ENCODE data around the gene CYP2F1. TPM values are rescaled to one million over a fixed set of nuclear protein-coding genes. Genes with fewer than 3 reads are reported as not detected.
"Not testable (repeated sequence)": the region's sequence is repeated elsewhere in the genome, so short reads cannot be mapped to it uniquely, and the experiment has no call there.

CYP2F1 gene
- total RNA-seq, 1 donor from 2014 or later: not detected

DNA sequence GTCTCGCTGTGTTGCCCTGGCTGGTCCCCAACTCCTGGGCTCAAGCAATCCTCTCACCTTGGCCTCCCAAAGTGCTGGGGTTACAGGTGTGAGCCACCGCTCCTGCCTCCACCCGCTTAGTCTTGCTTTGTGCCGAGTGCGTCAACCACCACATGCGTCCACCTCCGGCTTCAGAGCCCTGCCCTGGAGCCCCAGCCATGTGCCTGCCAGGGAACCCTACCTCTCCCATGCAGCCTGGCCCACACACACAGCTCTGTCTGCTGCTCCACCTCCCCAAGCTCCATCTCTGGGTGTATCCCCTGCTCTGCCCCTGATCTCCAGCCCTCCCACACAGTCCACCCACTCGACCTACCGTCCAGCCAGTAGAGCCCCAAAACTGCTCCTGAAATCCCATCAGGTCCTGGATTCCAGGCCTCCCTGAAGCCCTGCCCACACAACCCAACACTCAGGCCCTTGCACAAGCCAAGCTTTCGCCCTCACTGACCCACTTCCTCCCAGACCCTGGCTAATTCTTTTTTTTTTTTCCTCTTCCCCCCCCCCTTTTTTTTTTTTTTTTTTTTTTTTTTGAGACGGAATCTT lies 9.6 kb downstream of the CYP2F1 start:
- DNase-seq (ENCODE audit: extremely low read depth, low read depth, low spot score): no peak

DNA sequence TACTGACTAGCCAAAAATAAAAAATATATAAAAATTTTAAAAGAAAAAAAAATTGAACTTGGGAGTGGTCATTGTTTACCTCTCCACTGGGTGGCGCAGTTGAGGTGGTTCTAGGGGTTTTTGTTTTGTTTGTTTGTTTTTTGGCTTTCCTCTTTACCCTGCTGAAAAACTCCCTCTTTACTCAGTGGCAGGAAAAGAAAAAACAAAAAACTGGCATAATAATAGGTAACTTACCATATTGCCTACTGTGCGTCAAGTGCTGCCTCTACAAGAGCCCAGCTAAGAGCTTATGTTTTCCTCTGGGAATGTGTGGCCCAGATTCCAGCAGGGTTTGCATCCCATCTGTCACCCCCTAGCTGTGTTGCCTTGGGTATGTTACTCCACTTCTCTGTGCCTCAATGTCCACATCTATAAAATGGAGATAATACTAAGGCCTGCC lies 12.6 kb downstream of the CYP2F1 start:
- not testable (repeated sequence) for DNase-seq (ENCODE audit: extremely low read depth, low read depth, low spot score)

DNA sequence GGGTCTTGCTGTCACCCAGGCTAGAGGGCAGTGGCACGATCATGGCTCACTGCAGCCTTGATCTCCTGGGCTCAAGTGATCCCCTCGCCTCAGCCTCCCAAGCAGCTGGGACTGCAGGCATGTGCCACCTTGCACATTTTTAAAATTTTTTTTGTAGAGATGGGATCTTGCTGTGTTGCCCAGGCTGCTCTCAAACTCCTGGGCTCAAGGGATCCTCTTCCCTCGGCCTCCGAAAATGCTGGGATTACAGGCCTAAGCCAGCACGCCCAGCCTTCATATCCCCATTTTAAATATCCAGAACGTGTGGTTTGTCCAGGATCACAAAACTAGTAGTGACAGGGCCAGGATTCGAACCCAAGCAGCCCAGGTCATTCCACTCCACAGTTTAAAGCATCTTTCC lies 13.1 kb downstream of the CYP2F1 start:
- DNase-seq (ENCODE audit: extremely low read depth, low read depth, low spot score): not testable (repeated sequence)

DNA sequence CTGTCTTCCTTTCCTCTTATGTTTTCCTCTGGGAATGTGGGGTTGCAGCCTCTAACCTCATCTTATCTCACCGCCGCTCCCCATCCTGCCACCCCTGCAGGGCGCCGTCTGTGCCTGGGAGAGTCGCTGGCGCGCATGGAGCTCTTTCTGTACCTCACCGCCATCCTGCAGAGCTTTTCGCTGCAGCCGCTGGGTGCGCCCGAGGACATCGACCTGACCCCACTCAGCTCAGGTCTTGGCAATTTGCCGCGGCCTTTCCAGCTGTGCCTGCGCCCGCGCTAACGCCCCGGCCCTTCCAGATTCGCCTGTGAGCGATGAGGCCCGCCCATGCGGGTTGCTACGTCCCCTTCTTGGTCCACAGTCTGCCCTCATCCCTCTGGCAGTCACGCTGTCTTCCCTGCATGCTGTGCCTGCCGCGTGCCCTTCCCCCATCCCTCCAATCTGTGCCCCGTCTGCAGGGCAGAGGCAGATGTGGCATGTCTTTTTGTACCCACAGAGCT lies 13.6 kb downstream of the CYP2F1 start:
- not testable (repeated sequence) for DNase-seq (ENCODE audit: extremely low read depth, low read depth, low spot score)

DNA sequence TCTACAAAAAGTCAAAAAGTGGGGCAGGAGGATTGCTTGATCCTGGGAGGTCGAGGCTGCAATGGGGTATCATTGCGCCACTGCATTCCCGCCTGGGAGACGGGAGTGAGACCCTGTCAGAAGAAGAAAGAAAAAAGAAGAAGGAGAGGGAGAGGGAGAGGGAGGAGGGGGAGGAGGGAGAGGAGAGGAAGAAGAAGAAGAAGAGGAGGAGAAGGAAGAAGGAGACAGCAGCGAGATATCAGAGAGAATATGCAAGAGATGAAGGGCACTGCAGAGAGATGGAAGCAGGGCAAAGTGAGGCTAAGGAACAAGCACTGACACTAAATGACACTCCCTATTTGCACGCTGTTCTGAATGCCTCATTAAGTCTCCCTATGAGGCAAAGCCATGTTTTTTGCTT lies 14.5 kb downstream of the CYP2F1 start:
- DNase-seq (ENCODE audit: extremely low read depth, low read depth, low spot score): no peak

DNA sequence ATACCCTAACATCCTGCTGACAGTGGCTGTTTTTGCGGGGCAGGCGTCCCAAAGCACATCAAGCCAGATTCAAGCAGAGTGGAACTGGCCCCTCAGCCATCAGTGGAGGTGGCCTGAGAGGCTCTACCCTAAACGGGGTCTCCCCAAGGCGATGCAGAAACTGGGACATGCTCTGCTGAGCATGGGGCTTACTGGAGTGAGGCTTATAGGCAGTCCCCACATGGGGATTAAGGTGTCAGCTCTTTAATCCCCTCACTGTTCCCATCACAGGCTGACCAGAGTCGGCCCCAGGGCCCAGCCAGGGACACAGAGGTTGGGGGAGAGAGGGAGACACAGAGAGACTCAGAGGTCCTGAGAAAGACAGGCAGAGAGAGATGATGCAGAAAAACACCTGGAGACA lies 17.0 kb downstream of the CYP2F1 start:
- no peak for DNase-seq (ENCODE audit: extremely low read depth, low read depth, low spot score)

DNA sequence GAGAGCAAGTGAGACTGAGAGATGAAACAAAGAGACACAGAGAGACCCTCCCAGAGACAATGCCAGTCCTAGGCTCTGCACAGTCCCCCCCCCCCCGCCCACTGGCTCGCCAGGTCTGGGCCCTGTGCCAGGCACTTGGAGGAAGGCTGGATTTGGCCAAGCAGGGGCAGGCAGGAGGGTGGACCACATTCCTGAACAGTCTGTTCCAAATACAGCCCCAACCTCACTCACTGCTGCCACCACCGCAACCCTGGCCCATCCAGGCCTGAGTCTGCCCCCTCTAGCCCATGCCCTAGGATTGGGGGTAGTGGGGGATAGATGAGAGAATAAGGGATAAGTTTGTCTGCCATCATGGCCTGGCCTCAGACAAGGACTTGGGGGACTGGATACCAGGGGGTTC lies 19.0 kb downstream of the CYP2F1 start:
- no peak for DNase-seq (ENCODE audit: extremely low read depth, low read depth, low spot score)

DNA sequence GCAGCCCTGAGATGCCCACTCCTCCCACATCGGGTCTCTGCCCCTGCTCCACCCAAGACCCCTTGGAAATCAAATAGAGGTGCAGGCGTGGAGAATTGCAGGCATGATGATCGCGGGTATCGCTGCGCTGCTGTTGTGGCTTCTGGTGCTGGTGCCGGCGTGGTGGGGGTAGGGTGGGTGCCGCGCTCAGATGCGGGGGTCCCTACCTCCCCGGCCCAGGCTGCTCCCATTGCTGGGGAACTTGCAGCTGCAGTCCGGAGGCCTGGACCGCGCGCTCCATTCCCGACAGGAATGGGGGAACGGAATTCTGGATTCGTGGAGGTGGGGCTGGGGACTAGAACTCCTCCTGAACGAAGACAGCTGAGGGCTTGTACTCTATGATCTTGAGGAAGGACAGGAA lies 20.4 kb downstream of the CYP2F1 start:
- no peak for DNase-seq (ENCODE audit: extremely low read depth, low read depth, low spot score)

DNA sequence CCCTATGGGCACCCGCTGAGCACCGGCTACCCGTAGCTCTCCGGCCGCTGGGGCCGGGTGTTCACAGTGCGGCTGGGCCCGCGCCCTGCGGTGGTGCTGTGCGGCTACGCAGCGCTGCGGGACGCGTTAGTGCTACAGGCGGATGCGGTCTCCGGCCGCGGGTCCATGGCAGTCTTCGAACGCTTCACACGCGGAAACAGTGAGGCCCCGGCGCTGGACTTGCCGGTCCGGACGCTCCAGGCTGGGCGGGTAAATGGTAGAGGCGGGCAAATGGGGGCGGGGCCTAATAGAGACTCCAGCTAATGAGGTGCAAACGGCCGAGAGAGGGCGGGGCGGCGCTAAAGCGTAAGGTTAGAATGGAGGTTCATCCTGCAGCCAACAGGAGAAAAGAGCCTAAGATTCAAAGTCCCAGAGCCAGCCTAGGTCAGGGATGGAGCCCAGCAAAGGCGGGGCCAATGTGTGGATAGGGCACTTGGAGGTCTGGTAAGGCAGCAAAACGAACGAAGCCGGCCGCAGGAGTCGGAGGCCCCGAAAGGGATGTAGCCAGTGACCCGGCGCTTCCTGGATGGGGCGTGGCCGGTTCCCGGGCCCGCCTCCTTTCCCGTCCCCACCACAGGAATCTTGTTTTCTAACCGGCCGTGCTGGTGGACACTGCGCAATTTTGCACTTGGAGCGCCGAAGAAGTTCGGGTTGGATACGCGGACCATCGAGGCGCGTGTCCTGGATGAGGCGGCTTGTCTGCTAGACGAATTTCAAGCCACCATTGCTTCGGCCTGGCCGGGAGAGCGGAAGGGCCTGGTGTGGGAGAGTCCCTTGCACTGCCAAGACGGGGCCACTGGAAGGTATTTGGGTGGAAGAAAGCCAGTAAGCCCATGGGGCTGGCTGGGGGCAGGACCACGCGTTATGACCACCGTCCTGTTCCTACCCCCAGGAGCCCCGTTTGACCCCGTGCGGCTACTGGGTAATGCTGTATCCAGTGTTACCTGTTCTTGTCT lies 21.5 kb downstream of the CYP2F1 start:
- DNase-seq (ENCODE audit: extremely low read depth, low read depth, low spot score): not testable (repeated sequence)

DNA sequence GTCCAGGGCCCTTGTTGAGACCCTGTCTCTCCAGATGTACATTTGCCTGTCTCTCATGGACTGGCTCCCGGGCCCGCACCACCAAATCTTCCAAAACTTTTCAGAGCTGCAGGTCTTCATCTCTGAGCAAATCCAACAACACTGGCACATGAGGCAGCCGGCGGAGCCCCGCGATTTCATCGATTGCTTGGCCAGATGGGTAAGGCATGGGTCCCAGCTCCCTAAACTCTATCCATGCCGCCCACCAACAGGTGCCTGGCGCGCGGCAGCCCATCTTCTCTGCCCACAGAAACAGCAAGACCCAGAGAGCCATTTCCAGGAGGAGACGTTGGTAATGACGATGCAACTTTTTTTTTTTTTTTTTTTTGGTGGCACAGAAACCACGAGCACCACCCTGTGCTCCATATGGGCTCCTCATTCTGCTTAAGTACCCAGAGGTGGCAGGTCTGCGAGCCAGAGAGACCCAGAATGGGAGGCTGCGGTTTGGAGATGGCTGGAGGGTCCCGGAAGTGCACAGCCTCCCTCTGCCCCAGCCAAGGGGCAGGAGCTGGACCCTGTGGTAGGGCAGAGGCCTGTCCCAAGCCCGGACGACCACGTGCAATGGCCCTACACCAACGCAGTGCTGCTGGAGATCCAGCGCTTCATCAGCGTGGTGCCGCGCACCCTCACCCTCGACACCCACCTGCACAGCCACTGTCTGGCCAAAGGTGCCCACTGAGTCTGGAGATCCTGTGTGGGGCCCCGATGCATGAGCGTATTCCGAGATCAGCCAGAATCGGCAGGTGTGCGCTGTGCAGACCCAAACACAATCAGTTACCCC lies 22.6 kb downstream of the CYP2F1 start:
- no peak for DNase-seq (ENCODE audit: extremely low read depth, low read depth, low spot score)

DNA sequence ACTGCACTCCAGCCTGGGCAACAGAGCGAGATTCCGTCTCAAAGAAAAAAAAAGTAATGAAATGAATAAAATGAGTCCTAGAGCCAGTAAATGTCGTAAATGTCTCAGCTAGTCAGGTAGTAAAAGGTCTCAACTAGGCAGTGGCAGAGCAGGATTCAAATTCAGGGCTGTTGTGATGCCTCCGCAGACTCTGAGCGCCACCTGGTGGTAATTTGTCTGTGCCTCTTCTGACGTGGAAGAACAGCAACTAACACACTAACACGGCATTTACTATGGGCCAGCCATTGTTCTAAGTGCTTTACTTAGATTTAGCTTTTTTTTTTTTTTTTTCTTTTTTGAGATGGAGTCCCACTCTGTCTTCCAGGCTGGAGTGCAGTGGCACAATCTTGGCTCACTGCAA lies 30.2 kb downstream of the CYP2F1 start:
- peak; percentile 75 for DNase-seq (ENCODE audit: extremely low read depth, low read depth, low spot score)

DNA sequence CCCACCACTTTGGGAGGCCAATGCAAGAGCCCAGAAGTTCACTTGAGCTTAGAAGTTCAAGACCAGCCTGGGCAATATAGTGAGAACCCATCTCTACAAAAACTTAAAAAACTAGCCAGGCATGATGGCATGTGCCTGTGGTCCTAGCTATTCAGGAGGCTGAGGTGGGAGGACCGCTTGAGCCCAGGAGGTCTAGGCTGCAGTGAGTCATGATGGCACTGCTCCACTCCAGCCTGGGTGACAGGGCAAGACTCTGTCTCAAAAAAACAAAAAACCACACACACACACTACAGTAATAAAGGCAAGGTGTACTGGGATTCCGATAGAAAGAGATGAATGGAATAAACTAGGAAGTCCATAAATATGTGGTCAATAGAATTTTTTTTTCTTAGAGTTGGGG lies 35.6 kb downstream of the CYP2F1 start:
- DNase-seq (ENCODE audit: extremely low read depth, low read depth, low spot score): no peak

DNA sequence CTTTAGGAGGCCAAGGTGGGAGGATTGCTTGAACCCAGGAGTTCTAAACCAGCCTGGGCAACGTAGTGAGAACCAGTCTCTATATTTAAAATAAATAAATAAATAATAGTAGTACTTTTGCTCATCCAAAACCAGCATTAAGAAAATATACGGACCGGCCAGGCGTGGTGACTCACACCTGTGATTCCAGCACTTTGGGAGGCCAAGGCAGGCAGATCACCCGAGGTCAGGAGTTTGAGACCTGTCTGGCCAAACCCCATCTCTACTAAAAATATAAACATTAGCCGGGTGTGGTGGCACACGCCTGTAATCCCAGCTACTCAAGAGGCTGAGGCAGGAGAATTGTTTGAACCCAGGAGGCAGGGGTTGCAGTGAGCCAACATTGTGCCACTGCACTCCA lies 36.8 kb downstream of the CYP2F1 start:
- not testable (repeated sequence) for DNase-seq (ENCODE audit: extremely low read depth, low read depth, low spot score)

DNA sequence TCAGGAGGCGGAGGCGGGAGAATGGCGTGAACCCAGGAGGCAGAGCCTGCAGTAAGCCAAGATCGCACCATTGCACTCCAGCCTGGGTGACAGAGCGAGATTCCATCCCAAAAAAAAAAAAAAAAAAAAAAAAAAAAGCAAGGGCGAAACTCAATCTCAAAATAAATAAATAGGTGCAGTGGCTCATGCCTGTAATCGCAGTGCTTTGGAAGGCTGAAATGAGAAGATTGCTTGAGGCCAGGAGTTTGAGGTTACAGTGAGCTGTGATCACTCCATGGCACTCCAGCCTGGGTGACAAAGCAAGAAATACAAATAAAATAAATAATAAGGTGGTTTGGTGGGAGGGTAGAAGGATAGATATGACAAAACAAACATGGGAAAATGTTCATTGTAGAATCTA lies 39.8 kb downstream of the CYP2F1 start:
- DNase-seq (ENCODE audit: extremely low read depth, low read depth, low spot score): no peak

DNA sequence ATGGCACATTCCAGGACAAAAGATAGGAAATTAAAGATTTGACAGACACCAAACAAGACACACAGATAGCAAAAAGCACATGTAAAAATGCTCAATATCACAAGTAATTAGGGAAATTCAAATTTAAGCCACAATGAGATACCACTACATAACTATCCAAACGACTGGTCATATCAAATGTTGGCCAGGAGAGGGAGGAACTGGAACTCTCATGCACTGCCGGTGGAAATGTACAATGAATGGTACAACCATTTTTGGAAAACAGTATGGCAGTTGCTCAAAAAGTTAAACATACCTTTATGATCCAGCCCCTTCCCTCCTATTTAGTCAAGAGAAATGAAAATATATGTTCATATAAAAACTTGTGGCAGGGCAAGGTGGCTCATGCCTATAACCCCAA lies 42.0 kb downstream of the CYP2F1 start:
- DNase-seq (ENCODE audit: extremely low read depth, low read depth, low spot score): no peak

DNA sequence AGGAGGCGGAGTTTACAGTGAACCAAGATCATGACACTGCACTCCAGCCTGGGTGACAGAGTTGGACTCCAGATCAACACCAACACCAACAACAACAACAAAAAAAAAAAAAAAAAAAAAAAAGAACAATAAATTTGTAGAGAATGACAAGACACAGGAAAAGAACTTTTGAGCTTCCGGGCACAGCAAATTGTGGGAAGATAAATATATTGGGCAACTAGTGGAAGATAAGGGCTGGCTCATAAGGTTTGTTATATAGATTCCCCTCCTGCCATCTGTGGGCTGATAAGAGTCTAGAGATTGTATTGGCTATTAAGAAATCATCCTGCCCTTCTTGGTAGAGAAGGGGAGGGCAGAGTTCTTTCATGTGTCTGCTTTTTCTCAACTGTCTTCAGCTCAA lies 45.6 kb downstream of the CYP2F1 start:
- DNase-seq (ENCODE audit: extremely low read depth, low read depth, low spot score): no peak

DNA sequence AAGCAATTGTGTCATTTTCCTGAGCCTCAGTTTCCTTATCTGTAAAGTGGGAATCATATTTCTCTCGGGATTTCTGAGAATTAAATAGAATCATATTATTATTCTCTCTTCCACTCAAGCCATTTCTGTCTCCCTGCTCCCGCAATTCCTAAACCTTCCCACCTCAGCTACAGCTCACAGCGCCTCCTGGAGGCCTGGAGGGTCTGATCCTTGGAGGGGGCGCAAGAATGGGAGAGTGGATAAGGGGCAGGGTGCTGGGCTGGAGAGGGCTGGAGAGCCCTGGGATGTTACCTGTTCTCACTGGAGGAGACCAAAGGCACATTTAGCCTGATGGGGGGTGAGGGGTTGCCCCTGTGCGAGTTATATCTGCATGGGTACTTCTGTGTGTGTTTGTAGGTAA lies 47.7 kb downstream of the CYP2F1 start:
- no peak for DNase-seq (ENCODE audit: extremely low read depth, low read depth, low spot score)

DNA sequence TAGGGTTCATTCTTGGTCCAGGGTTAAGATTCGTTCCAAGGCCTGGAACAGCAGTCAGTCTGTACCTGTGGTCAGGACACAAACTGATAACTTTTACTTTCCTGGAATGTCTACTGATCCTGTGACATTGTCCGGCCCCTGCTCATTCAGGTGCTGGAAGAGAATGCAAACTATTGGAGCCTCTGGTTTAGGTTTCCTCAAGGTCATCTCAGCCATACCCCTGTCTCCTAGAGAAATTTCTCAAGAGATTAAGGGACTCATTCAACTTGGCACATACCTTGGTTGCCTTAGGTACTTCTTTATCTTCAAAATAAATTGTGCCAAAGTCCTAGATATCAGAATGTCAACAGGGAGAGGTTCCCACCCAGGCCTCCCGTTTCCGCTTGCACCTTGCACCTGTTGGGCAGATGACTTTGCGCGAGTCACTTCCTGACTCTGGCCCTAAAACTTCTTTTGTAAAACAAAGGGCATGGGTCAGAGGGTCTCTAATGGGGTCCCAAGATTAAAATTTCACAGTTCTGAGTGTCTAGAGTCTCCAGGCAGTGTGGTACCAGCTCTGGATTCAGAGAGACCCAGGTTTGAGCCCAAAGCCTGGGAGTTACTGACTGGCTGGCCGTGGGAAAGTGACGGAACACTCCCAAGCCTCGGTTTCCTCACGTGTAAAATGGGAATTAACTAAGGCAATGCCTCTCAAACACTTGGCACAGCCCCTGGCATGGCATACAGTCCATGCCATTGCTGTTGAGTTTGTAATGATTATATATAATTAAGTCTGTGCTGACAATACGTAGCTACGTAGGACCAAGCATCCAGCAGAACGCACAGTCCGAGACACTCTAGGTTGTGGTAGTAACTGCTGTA lies 52.9 kb downstream of the CYP2F1 start:
- DNase-seq (ENCODE audit: extremely low read depth, low read depth, low spot score): no peak

DNA sequence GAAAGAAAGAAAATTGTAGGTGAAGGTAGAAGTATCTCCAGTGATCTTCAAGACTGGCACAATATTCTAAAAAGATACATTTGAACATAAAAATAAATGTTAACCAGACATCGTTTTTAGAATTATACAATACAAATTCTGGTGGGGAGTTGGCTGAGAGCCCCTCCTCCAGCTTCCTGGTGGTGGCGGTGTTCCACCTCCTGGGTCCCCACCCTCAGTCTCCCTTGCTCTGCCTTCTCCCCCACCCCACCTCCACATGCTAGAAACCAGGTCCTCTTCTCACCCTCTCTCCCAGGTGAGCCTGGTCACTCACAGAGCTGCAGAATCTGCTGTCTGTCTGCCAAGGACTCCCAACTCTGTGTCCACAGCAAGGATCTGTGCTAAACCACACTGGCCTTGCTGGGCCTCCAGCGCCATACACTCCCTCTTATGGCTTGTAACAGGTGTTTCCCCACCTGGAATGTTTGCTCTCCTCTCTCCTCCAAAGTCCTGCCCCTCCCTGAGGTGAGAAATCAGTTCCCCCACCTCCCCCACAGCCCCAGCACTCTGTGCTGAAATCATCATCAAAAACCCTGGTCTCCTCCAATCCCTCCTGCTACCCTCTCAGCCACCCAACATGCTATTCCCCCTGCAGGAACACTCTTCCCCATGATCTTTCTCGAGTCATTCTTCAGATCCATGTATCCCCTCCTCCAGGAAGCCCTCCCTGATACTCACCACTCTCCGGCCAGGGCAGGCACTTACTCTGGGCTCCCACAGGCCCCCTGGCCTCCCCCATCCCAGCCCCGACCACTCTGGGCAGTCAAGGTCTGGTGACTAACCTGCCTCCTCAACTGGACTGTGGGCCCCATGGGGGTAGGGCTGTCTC lies 58.3 kb downstream of the CYP2F1 start:
- no peak for DNase-seq (ENCODE audit: extremely low read depth, low read depth, low spot score)

Data from glomerular endothelial cell (primary cell).